GM23338 (cell line): Measurements from ENCODE around the gene ELOVL7. TPM values are rescaled to one million over a fixed set of nuclear protein-coding genes. Genes with fewer than 3 reads are reported as not detected.

Experiments
- ATAC-seq: fragments of 200-7000 bp; cut with Tn5 transposase; 3 replicates; pipeline ENCODE4 v1.9.1; 2020
- DNase-seq: peaks from one replicate; pipeline ENCODE4 v3.0.0-alpha.2; 2015; ENCODE audit warnings: low spot score
- H2AFZ ChIP-seq: fragments of 200-600 bp; sonication (generic); 2 replicates; pipeline ENCODE4 v1.8.0; 2016; ENCODE audit warnings: antibody characterized with exemption, mild to moderate bottlenecking, moderate library complexity
- H3F3A ChIP-seq: fragments of 200-600 bp; sonication (generic); replicated peaks from 2 replicates; pipeline ENCODE4 v1.8.0; 2017; ENCODE audit warnings: antibody characterized with exemption, mixed run types, low read depth
- H3K27ac ChIP-seq: fragments of 200-600 bp; sonication (generic); 2 replicates; pipeline ENCODE4 v1.6.1; 2016; ENCODE audit warnings: low read depth
- H3K27me3 ChIP-seq: fragments of 200-600 bp; sonication (generic); 2 replicates; pipeline ENCODE4 v1.8.0; 2016; ENCODE audit warnings: mild to moderate bottlenecking, mixed run types, moderate library complexity; ENCODE audit not compliant: insufficient read depth
- H3K36me3 ChIP-seq: fragments of 200-600 bp; sonication (generic); 2 replicates; pipeline ENCODE4 v1.8.0; 2016; ENCODE audit warnings: mild to moderate bottlenecking; ENCODE audit not compliant: insufficient read depth
- H3K4me1 ChIP-seq: fragments of 200-600 bp; sonication (generic); 2 replicates; pipeline ENCODE4 v1.8.0; 2016; ENCODE audit warnings: mild to moderate bottlenecking, moderate library complexity; ENCODE audit not compliant: insufficient read depth
- H3K4me2 ChIP-seq: fragments of 200-600 bp; sonication (generic); 2 replicates; pipeline ENCODE4 v1.7.1; 2017; ENCODE audit warnings: mixed run types
- H3K4me3 ChIP-seq: fragments of 200-600 bp; sonication (generic); 2 replicates; pipeline ENCODE4 v1.6.1; 2016; ENCODE audit warnings: mixed run types
- H3K79me2 ChIP-seq: fragments of 200-600 bp; sonication (generic); replicated peaks from 2 replicates; pipeline ENCODE4 v1.8.0; 2017; ENCODE audit warnings: mild to moderate bottlenecking; ENCODE audit not compliant: insufficient read depth
- H3K9me2 ChIP-seq: fragments of 200-600 bp; sonication (generic); 2 replicates; pipeline ENCODE4 v1.8.0; 2017; ENCODE audit not compliant: insufficient read depth
- H4K20me1 ChIP-seq: fragments of 200-600 bp; sonication (generic); replicated peaks from 2 replicates; pipeline ENCODE4 v1.8.0; 2017; ENCODE audit warnings: mild to moderate bottlenecking; ENCODE audit not compliant: insufficient read depth
- H3K27ac Mint-ChIP-seq: 2 replicates; pipeline ENCODE4 v1.8.0; 2020; ENCODE audit warnings: inconsistent platforms, mild to moderate bottlenecking, moderate library complexity, mixed read lengths
- H3K27me3 Mint-ChIP-seq: 3 replicates; pipeline ENCODE4 v1.8.0; 2022; ENCODE audit warnings: low read depth, mild to moderate bottlenecking, moderate library complexity, mixed read lengths, inconsistent platforms; ENCODE audit not compliant: insufficient read depth, poor library complexity
- H3K36me3 Mint-ChIP-seq: 3 replicates; pipeline ENCODE4 v1.8.0; 2021; ENCODE audit warnings: low read depth, mild to moderate bottlenecking, inconsistent platforms, moderate library complexity, mixed read lengths
- H3K4me1 Mint-ChIP-seq: 3 replicates; pipeline ENCODE4 v1.8.0; 2020; ENCODE audit warnings: mild to moderate bottlenecking, inconsistent platforms, mixed read lengths
- H3K4me3 Mint-ChIP-seq: 3 replicates; pipeline ENCODE4 v1.8.0; 2021; ENCODE audit warnings: moderate library complexity, mild to moderate bottlenecking, inconsistent platforms, mixed read lengths
- H3K9me3 Mint-ChIP-seq: 3 replicates; pipeline ENCODE4 v1.8.0; 2020; ENCODE audit warnings: moderate library complexity, mild to moderate bottlenecking, inconsistent platforms, mixed read lengths
- CREB1 ChIP-seq: fragments of 250-450 bp; sonication (Bioruptor Pico); IDR thresholded peaks from 2 replicates; pipeline ENCODE4 v1.5.0; 2020; ENCODE audit warnings: low read depth, mild to moderate bottlenecking, moderate library complexity
- ETS1 ChIP-seq: IDR thresholded peaks from 2 replicates; pipeline ENCODE4 v1.6.1; 2016; ENCODE audit warnings: antibody characterized with exemption
- EZH2 ChIP-seq: fragments of 200-600 bp; sonication (generic); IDR thresholded peaks from one replicate; pipeline ENCODE4 v1.8.0; 2017; ENCODE audit warnings: antibody characterized with exemption, mild to moderate bottlenecking, low read depth; ENCODE audit not compliant: unreplicated experiment
- STAT1 ChIP-seq: IDR thresholded peaks from one replicate; pipeline ENCODE4 v1.6.1; 2016; ENCODE audit warnings: antibody characterized with exemption; ENCODE audit not compliant: unreplicated experiment
- ZNF114 ChIP-seq: fragments of 250-450 bp; sonication (Bioruptor Pico); IDR thresholded peaks from 2 replicates; pipeline ENCODE4 v1.5.0; 2020; ENCODE audit warnings: mild to moderate bottlenecking, moderate library complexity
- ZNF462 ChIP-seq: fragments of 250-450 bp; sonication (Bioruptor Pico); IDR thresholded peaks from 2 replicates; pipeline ENCODE4 v1.5.0; 2020; ENCODE audit warnings: mild to moderate bottlenecking, moderate library complexity
- polyA plus RNA-seq: library from polyadenylated mRNA; unstranded; fragments of >200 nt; fragmentation: Nextera tagmentation; extraction: Ambion mirVana; gene quantifications from 2 replicates; pipeline ENCODE4 v1.2.1, GENCODE V29; 2016
- total RNA-seq: library from RNA; depleted of rRNA; stranded (reverse); fragments of >200 nt; shearing (Covaris generic); gene quantifications from 2 replicates; pipeline ENCODE4 v1.2.3, GENCODE V29; 2014

Gene ELOVL7
- total and polyA plus RNA-seq, 2 experiments from 2014 or later, result 2.3 to 7.0 TPM

GRCh38 chr5:60802986-60803385 lies 41.1 kb downstream of the ELOVL7 start:
- Histone ChIP-seq H2AFZ (no peak overlapping the region), H3K27ac (no peak overlapping the region), H3F3A (no peaks in the 10 kb centered on the region), H3K27me3 (no peaks in the 10 kb centered on the region), H3K4me3 (no peak overlapping the region), H3K4me1 (peaks cover 21% of the 10 kb centered on the region; the same call in 1 of the 2 replicates), H3K36me3 (no peaks in the 10 kb centered on the region), H3K4me2 (no peak overlapping the region), H3K9me2 (no peaks in the 10 kb centered on the region), H3K79me2 (no peaks in the 10 kb centered on the region), H4K20me1 (no peaks in the 10 kb centered on the region)
- no peak for TF ChIP-seq CREB1 (CRISPR knock-in tag)
- TF ChIP-seq EZH2, result no peak
- no peak for TF ChIP-seq ZNF462 (CRISPR knock-in tag)
- ATAC-seq (no peak), DNase-seq (no peak)
- H3K9me3 Mint-ChIP-seq, result no peaks in the 10 kb centered on the region
- peaks cover 6% of the 10 kb centered on the region for H3K27me3 Mint-ChIP-seq
- H3K4me3 Mint-ChIP-seq, result no peak overlapping the region
- no peak overlapping the region for H3K27ac Mint-ChIP-seq
- H3K36me3 Mint-ChIP-seq, result 0 out of 3 replicates have a peak, but pooled peaks cover 3% of the 10 kb centered on the region
- peaks cover 36% of the 10 kb centered on the region for H3K4me1 Mint-ChIP-seq

- no peak overlapping the region for H3K27ac ChIP-seq
- H3K4me3 ChIP-seq, result no peak overlapping the region
- H3K27ac Mint-ChIP-seq, result no peak overlapping the region
- no peaks in the 10 kb centered on the region for H3K9me3 Mint-ChIP-seq
- H3K36me3 ChIP-seq, result no peaks in the 10 kb centered on the region
- 0 out of 3 replicates have a peak, but pooled peaks cover under 1% of the 10 kb centered on the region for H3K36me3 Mint-ChIP-seq
- H3K4me1 ChIP-seq, result peaks cover 21% of the 10 kb centered on the region
- H3K27me3 Mint-ChIP-seq, result peaks cover 3% of the 10 kb centered on the region
- H3F3A ChIP-seq, result no peaks in the 10 kb centered on the region
- H3K4me1 Mint-ChIP-seq, result peaks cover 38% of the 10 kb centered on the region
- H3K79me2 ChIP-seq, result no peaks in the 10 kb centered on the region
- H2AFZ ChIP-seq, result no peak overlapping the region
- no peak overlapping the region for H3K4me3 Mint-ChIP-seq
- H4K20me1 ChIP-seq, result no peaks in the 10 kb centered on the region
- H3K4me2 ChIP-seq, result no peak overlapping the region
- DNase-seq, result no peak
- no peaks in the 10 kb centered on the region for H3K9me2 ChIP-seq
- no peaks in the 10 kb centered on the region for H3K27me3 ChIP-seq
- ATAC-seq, result no peak
- TF ChIP-seq CREB1 (CRISPR knock-in tag) (no peak), STAT1 (no peak), ZNF114 (CRISPR knock-in tag) (no peak), ETS1 (no peak)
Measured at GRCh38 chr5:60802226-60802625, 41.8 kb downstream of the ELOVL7 start.
